AG04449 (cell line): ENCODE measurements around the gene MLIP.
"Not testable (repeated sequence)": the region's sequence is repeated elsewhere in the genome, so short reads cannot be mapped to it uniquely, and the experiment has no call there.

Experiments
- CTCF ChIA-PET: fragments of 350-600 bp; formaldehyde crosslinking; extraction: SDS; loops from one replicate; lab custom pipeline; 2021; ENCODE audit warnings: antibody characterized with exemption; lab: Yijun Ruan, JAX
- POLR2A ChIA-PET: fragments of 400-600, 350-600 bp; formaldehyde crosslinking; extraction: SDS; loops from one replicate; lab custom pipeline; 2020; ENCODE audit warnings: antibody characterized with exemption, inconsistent platforms; lab: Yijun Ruan, JAX
- DNase-seq: peaks from one replicate; pipeline ENCODE4 v3.0.0-alpha.2; 2010; ENCODE audit warnings: low read depth, low spot score
- H3K4me3 ChIP-seq: 2 replicates; pipeline ENCODE4 v1.5.1; 2011; ENCODE audit warnings: low read depth, mild to moderate bottlenecking, control low read depth, low read length
- CTCF ChIP-seq: IDR thresholded peaks from one replicate; pipeline ENCODE4 v1.5.1; 2011; ENCODE audit warnings: mild to moderate bottlenecking, moderate library complexity, low read length, control low read depth, inconsistent platforms; ENCODE audit not compliant: insufficient read depth; ENCODE audit errors: missing control alignments

MLIP gene

GRCh38 chr6:54073487-54073886, 37.8 kb upstream of the MLIP start:
- CTCF ChIA-PET: no interaction called here
- POLR2A ChIA-PET: no interaction called here
- TF ChIP-seq CTCF: no peak
- no peak for DNase-seq
- H3K4me3 ChIP-seq: no peak overlapping the region

- no peak for DNase-seq
- CTCF ChIA-PET: no interaction called here
- POLR2A ChIA-PET: no interaction called here
Observed at GRCh38 chr6:54074109-54074508, 37.1 kb upstream of the MLIP start.

GRCh38 chr6:54074578-54075195, 36.6 kb upstream of the MLIP start:
- ChIA-PET POLR2A (no interaction called here), CTCF (no interaction called here)
- no peak for TF ChIP-seq CTCF
- no peak for DNase-seq
- no peak overlapping the region for H3K4me3 ChIP-seq

More at GRCh38 chr6:54074109-54074508, 37.1 kb upstream of the MLIP start:
- H3K4me3 ChIP-seq: no peak overlapping the region
- TF ChIP-seq CTCF: no peak

GRCh38 chr6:54076159-54076789, 35.0 kb upstream of the MLIP start:
- no peak overlapping the region for H3K4me3 ChIP-seq
- ChIA-PET CTCF (no interaction called here), POLR2A (no interaction called here)
- no peak for DNase-seq
- no peak for TF ChIP-seq CTCF

GRCh38 chr6:54081499-54081898, 29.7 kb upstream of the MLIP start:
- POLR2A ChIA-PET, H3K4me3 ChIP-seq, DNase-seq, CTCF ChIA-PET: not testable (repeated sequence)

GRCh38 chr6:54083287-54083686, 28.0 kb upstream of the MLIP start:
- TF ChIP-seq CTCF: no peak
- DNase-seq: no peak
- no peak overlapping the region for H3K4me3 ChIP-seq
- CTCF ChIA-PET: interaction anchor here (1.2 kb wide), 1 partner anchor 97 kb away, joined by 3 read pairs; no protein-coding TSS in a partner anchor
- POLR2A ChIA-PET: no interaction called here

GRCh38 chr6:54084231-54084630, 27.0 kb upstream of the MLIP start:
- CTCF ChIA-PET: no interaction called here

More at GRCh38 chr6:54084231-54084630, 27.0 kb upstream of the MLIP start:
- POLR2A ChIA-PET: no interaction called here
- DNase-seq: no peak
- TF ChIP-seq CTCF: no peak
- H3K4me3 ChIP-seq: no peak overlapping the region
